Left renal cortex interstitium (tissue), 4 donors: Measurements from ENCODE around the gene VASN. TPM values are rescaled to one million over a fixed set of nuclear protein-coding genes. Genes with fewer than 3 reads are reported as not detected.

Experiments
- DNase-seq, 4 donors: peaks; one replicate each; pipeline ENCODE4 v3.0.0-alpha.2; 2013; ENCODE audit warnings: low read depth in 4 of 4, low spot score in 2 of 4, missing footprints in 1 of 4
- polyA plus RNA-seq, 4 donors: library from polyadenylated mRNA; unstranded; fragments of 120-200 nt; gene quantifications; one replicate each; pipeline ENCODE4 v1.2.1, GENCODE V29; 2013; ENCODE audit not compliant: insufficient read length in 4 of 4

VASN gene
- polyA plus RNA-seq, 4 donors = 33.7 to 76.0 (median 60.9) TPM

GRCh38 chr16:4351880-4352279, 19.8 kb upstream of the VASN start:
- DNase-seq = no peak

GRCh38 chr16:4352843-4353242, 18.8 kb upstream of the VASN start:
- DNase-seq = no peak

- no peak for DNase-seq
Measured at GRCh38 chr16:4353675-4354074, 18.0 kb upstream of the VASN start.

- no peak for DNase-seq
Measured at GRCh38 chr16:4354512-4355409, 16.9 kb upstream of the VASN start.

- no peak for DNase-seq
Measured at GRCh38 chr16:4356820-4357219, 14.8 kb upstream of the VASN start.

GRCh38 chr16:4358236-4358635, 13.4 kb upstream of the VASN start:
- no peak for DNase-seq

GRCh38 chr16:4358831-4359561, 12.7 kb upstream of the VASN start:
- no peak for DNase-seq

- no peak for DNase-seq
Measured at GRCh38 chr16:4359914-4360313, 11.7 kb upstream of the VASN start.

GRCh38 chr16:4360538-4361021, 11.1 kb upstream of the VASN start:
- no peak for DNase-seq

- DNase-seq = no peak
Measured at GRCh38 chr16:4361033-4361943, 10.4 kb upstream of the VASN start.

GRCh38 chr16:4361944-4362311, 9.7 kb upstream of the VASN start:
- DNase-seq = no peak

- no peak for DNase-seq
Measured at GRCh38 chr16:4362476-4363135, 9.0 kb upstream of the VASN start.

- no peak for DNase-seq
Measured at GRCh38 chr16:4364196-4365013, 7.2 kb upstream of the VASN start.

GRCh38 chr16:4365014-4365406, 6.6 kb upstream of the VASN start:
- no peak for DNase-seq

- no peak for DNase-seq
Measured at GRCh38 chr16:4365615-4366014, 6.0 kb upstream of the VASN start.

- no peak for DNase-seq
Measured at GRCh38 chr16:4366016-4366415, 5.6 kb upstream of the VASN start.

GRCh38 chr16:4367393-4367856, 4.2 kb upstream of the VASN start:
- no peak for DNase-seq

GRCh38 chr16:4369007-4369733, 2.5 kb upstream of the VASN start:
- no peak for DNase-seq

- DNase-seq = no peak
Measured at GRCh38 chr16:4370151-4370550, 1.5 kb upstream of the VASN start.
